HepG2 (cell line): Measurements from ENCODE around the gene ANXA6. TPM values are rescaled to one million over a fixed set of nuclear protein-coding genes. Genes with fewer than 3 reads are reported as not detected.

Experiments
- ATAC-seq: fragments of 200-7000 bp; cut with Tn5 transposase; 3 replicates; pipeline ENCODE4 v1.9.1; 2020; ENCODE audit warnings: mild to moderate bottlenecking, moderate library complexity
- BruUV-seq: library from RNA; stranded (reverse); fragments of 400-500 nt; replicated peaks from 2 replicates; lab custom pipeline; 2021; lab: Mats Ljungman, UMichigan
- CTCF ChIA-PET: fragments of 300-600 bp; formaldehyde crosslinking; extraction: SDS; loops from one replicate; lab custom pipeline; 2021; ENCODE audit warnings: low total read pairs, inconsistent platforms, low intra/inter-chr PET ratio; lab: Yijun Ruan, JAX
- POLR2A ChIA-PET: fragments of 350-600 bp; sonication (Branson Sonifier 250); formaldehyde crosslinking; loops from one replicate; lab custom pipeline; 2020; ENCODE audit warnings: antibody characterized with exemption, inconsistent platforms; lab: Yijun Ruan, JAX
- DNase-seq: peaks from one replicate; pipeline ENCODE4 v3.0.0-alpha.2; 2015; ENCODE audit warnings: low spot score
- FAIRE-seq: peaks from 3 replicates; lab custom pipeline; 2011; peaks lifted over from hg19 to GRCh38; lab: Jason Lieb, UNC
- H2AFZ ChIP-seq: one replicate; pipeline ENCODE4 v1.6.1; 2011; ENCODE audit warnings: low read length, inconsistent platforms
- H3K27ac ChIP-seq: fragments of 300-600 bp; 3 replicates; pipeline ENCODE4 v1.8.0; 2011; ENCODE audit warnings: mixed run types, mild to moderate bottlenecking, mixed read lengths, low read length, inconsistent platforms; ENCODE audit not compliant: insufficient read depth; ENCODE audit errors: extremely low read length
- H3K27me3 ChIP-seq, 2 experiments: fragments of 200-600 bp in 1 of 2; 2 replicates in 1 of 2; 3 replicates in 1 of 2; pipeline versions ENCODE4 v1.6.0 to v1.8.0; 2011; ENCODE audit warnings: low read length in 2 of 2, mild to moderate bottlenecking in 2 of 2, moderate library complexity in 2 of 2, inconsistent platforms in 1 of 2; ENCODE audit not compliant: insufficient read depth in 2 of 2, control insufficient read depth in 1 of 2
- H3K36me3 ChIP-seq, 2 experiments: fragments of 200-600 bp in 1 of 2; replicated peaks in 1 of 2; 2 replicates in 1 of 2; 3 replicates in 1 of 2; pipeline versions ENCODE4 v1.5.1 to v1.8.0; 2011; ENCODE audit warnings: low read length in 2 of 2, inconsistent platforms in 1 of 2; ENCODE audit not compliant: insufficient read depth in 2 of 2, control insufficient read depth in 1 of 2
- H3K4me1 ChIP-seq: 2 replicates; pipeline ENCODE4 v1.5.1; 2012; ENCODE audit warnings: low read length, inconsistent platforms; ENCODE audit not compliant: insufficient read depth
- H3K4me2 ChIP-seq: 2 replicates; pipeline ENCODE4 v1.6.0; 2011; ENCODE audit warnings: low read depth, low read length, inconsistent platforms
- H3K4me3 ChIP-seq, 3 experiments: fragments of 200-600 bp in 1 of 3; sonication (generic), shearing (Covaris generic) in 1 of 3; replicated peaks in 1 of 3; 2 replicates each; pipeline ENCODE4 v1.5.1; 2011 to 2016; ENCODE audit warnings: low read length in 3 of 3, inconsistent platforms in 2 of 3, low read depth in 2 of 3, mild to moderate bottlenecking in 2 of 3, control low read depth in 1 of 3, mixed read lengths in 1 of 3; ENCODE audit not compliant: insufficient read depth in 1 of 3
- H3K79me2 ChIP-seq: one replicate; pipeline ENCODE4 v1.6.1; 2011; ENCODE audit warnings: low read length, inconsistent platforms; ENCODE audit not compliant: insufficient read depth
- H3K9ac ChIP-seq: 2 replicates; pipeline ENCODE4 v1.6.0; 2011; ENCODE audit warnings: mild to moderate bottlenecking, low read depth, low read length, inconsistent platforms; ENCODE audit not compliant: insufficient read depth
- H3K9me3 ChIP-seq: 2 replicates; pipeline ENCODE4 v1.5.1; 2012; ENCODE audit warnings: mild to moderate bottlenecking, low read length
- H4K20me1 ChIP-seq: 2 replicates; pipeline ENCODE4 v1.6.0; 2011; ENCODE audit warnings: inconsistent platforms, mild to moderate bottlenecking, low read length, moderate library complexity; ENCODE audit not compliant: insufficient read depth
- HIVEP1 ChIP-seq: sonication (generic); formaldehyde crosslinking; IDR thresholded peaks from 2 replicates; pipeline ENCODE4 v1.4.0; 2020; ENCODE audit warnings: mild to moderate bottlenecking, missing genetic modification reagents
- NONO ChIP-seq, 2 experiments: fragments of 450-650 bp in 1 of 2; sonication (generic) in 1 of 2; formaldehyde crosslinking in 1 of 2; IDR thresholded peaks in 1 of 2; conservative IDR thresholded peaks in 1 of 2; 2 replicates each; pipeline versions ENCODE4 v1.6.1 to v1.8.0; 2017 to 2022; ENCODE audit warnings: mild to moderate bottlenecking in 1 of 2, missing genetic modification reagents in 1 of 2, moderate library complexity in 1 of 2
- RFX1 ChIP-seq: fragments of 450-650 bp; IDR thresholded peaks from 2 replicates; pipeline ENCODE4 v1.6.1; 2017
- SP140L ChIP-seq: sonication (generic); formaldehyde crosslinking; IDR thresholded peaks from 2 replicates; pipeline ENCODE4 v1.4.0; 2020; ENCODE audit warnings: missing genetic modification reagents, borderline replicate concordance
- TARDBP ChIP-seq: sonication (generic); formaldehyde crosslinking; IDR thresholded peaks from 2 replicates; pipeline ENCODE4 v1.8.0; 2022; ENCODE audit warnings: mild to moderate bottlenecking, missing genetic modification reagents
- ZIK1 ChIP-seq: sonication (generic); formaldehyde crosslinking; IDR thresholded peaks from 2 replicates; pipeline ENCODE4 v1.5.0; 2020; ENCODE audit warnings: mild to moderate bottlenecking, low read depth, missing genetic modification reagents, borderline replicate concordance
- ZNF160 ChIP-seq: sonication (generic); formaldehyde crosslinking; IDR thresholded peaks from 2 replicates; pipeline ENCODE4 v1.8.0; 2022; ENCODE audit warnings: mild to moderate bottlenecking, inconsistent platforms, missing genetic modification reagents
- ZNF83 ChIP-seq: sonication (generic); formaldehyde crosslinking; IDR thresholded peaks from 2 replicates; pipeline ENCODE4 v1.4.0; 2020; ENCODE audit warnings: missing genetic modification reagents, mild to moderate bottlenecking, borderline replicate concordance
- WGBS: methylation state at CpG from one replicate; pipeline ENCODE4 v1.1.6; 2017; ENCODE audit warnings: low lambda C conversion rate; 5-methylcytosine and 5-hydroxymethylcytosine counted together
- in situ Hi-C: cut with HindIII; loops from 2 replicates; pipeline ENCODE4 v1.10.0; 2017; ENCODE audit warnings: low pct_unique_long_range_greater_than_20kb; ENCODE audit not compliant: extremely low pct_ligation_motif_present
- intact Hi-C: fragments of 100-400 bp; cut with micrococcal nuclease; formaldehyde crosslinking; loops from one replicate; pipeline ENCODE4 v1.10.0; 2022; ENCODE audit not compliant: unreplicated experiment
- polyA plus RNA-seq, 8 experiments: library from polyadenylated mRNA; depleted of rRNA in 3 of 8; stranded (reverse) in 7 of 8; unstranded in 1 of 8; fragments of >200 nt; fragmentation: Illumina TruSeq in 4 of 8; extraction: Trizol in 4 of 8; gene quantifications; 2 replicates each; pipeline versions ENCODE4 v1.2.1 to v1.2.3, GENCODE V29; 2011 to 2016; ENCODE audit warnings: low read depth in 4 of 8, missing spikeins in 1 of 8, mixed read lengths in 1 of 8; ENCODE audit not compliant: insufficient read depth in 1 of 8
- total RNA-seq, 5 experiments: library from RNA; depleted of rRNA; stranded (reverse); fragments of >200 nt; fragmentation: Illumina TruSeq; extraction: Trizol; gene quantifications; 2 replicates each; pipeline ENCODE4 v1.2.3, GENCODE V29; 2016; ENCODE audit warnings: low read depth in 1 of 5
- TF ChIP-seq, protein P1 (sequence below): IDR thresholded peaks from 2 replicates; pipeline ENCODE4 v1.6.1; 2016; ENCODE audit warnings: mild to moderate bottlenecking
- TF ChIP-seq, protein P2 (sequence below): sonication (generic); formaldehyde crosslinking; IDR thresholded peaks from 2 replicates; pipeline ENCODE4 v1.5.0; 2020; ENCODE audit warnings: missing genetic modification reagents, mild to moderate bottlenecking, borderline replicate concordance
- TF ChIP-seq, protein P3 (sequence below): sonication (generic); formaldehyde crosslinking; IDR thresholded peaks from 2 replicates; pipeline ENCODE4 v1.8.0; 2022; ENCODE audit warnings: missing genetic modification reagents, mild to moderate bottlenecking, borderline replicate concordance
- TF ChIP-seq, protein P4 (sequence below): IDR thresholded peaks from 2 replicates; pipeline ENCODE4 v1.6.1; 2016
- TF ChIP-seq, protein P5 (sequence below): sonication (generic); formaldehyde crosslinking; IDR thresholded peaks from 2 replicates; pipeline ENCODE4 v1.8.0; 2022; ENCODE audit warnings: low read depth, missing genetic modification reagents
- TF ChIP-seq, protein P6 (sequence below): fragments of 450-650 bp; IDR thresholded peaks from 2 replicates; pipeline ENCODE4 v1.6.1; 2016

The ANXA6 gene
- total and polyA plus RNA-seq, 2 of the 13 experiments (the other 11 are each of a cell fraction or from before 2014, with no cell fraction given), result 103 to 125 TPM

DNA sequence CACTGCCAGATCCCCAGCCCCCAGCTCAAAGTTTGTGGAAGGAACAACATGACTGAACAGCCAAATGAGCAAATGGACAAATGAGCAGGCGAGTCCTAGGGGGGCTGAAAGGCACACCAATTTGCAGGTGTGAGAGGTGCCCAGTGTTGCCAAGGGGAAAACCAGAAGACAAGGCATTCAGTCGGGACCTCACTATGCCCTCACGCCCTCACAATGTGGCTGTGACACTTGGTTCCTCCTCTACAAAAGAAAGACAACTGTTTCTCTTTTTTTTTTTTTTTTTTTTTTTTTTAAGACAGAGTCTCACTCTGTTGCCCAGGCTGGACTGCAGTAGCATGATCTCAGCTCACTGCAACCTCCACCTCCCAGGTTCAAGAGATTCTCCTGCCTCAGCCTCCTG lies 104.7 kb downstream of the ANXA6 start:
- no peak overlapping the region for H3K4me2 ChIP-seq
- H3K27ac ChIP-seq, result no peak overlapping the region
- no peaks in the 10 kb centered on the region for H3K27me3 ChIP-seq
- H3K9me3 ChIP-seq, result no peaks in the 10 kb centered on the region
- in situ Hi-C loops, result loop anchor here (5.0 kb wide), 1 partner anchor 64 kb away; no protein-coding TSS in a partner anchor
- H4K20me1 ChIP-seq, result peaks cover 7% of the 10 kb centered on the region; the same call in 1 of the 2 replicates
- no peak overlapping the region for H3K9ac ChIP-seq
- no peaks in the 10 kb centered on the region for H3K79me2 ChIP-seq
- FAIRE-seq (no peak), ATAC-seq (no peak), DNase-seq (no peak)
- POLR2A ChIA-PET, result no interaction called here
- CTCF ChIA-PET, result interaction anchor here (3.1 kb wide), 1 partner anchor 62 kb away, joined by 62 read pairs; no protein-coding TSS in a partner anchor
- WGBS, result 100% methylated on average over 3 of the region's 3 CpGs
- intact Hi-C loops, result loop anchor here (5.0 kb wide), 1 partner anchor 34 kb away; no protein-coding TSS in a partner anchor
- BruUV-seq, result no TSS peak
- no peak overlapping the region for H2AFZ ChIP-seq
- peaks cover 47 to 73% of the 10 kb centered on the region in 2 experiments for H3K36me3 ChIP-seq
- H3K4me3 ChIP-seq, result no peak overlapping the region
- H3K4me1 ChIP-seq, result no peaks in the 10 kb centered on the region
- TF ChIP-seq HIVEP1 (CRISPR knock-in tag), result no peak
- TF ChIP-seq, protein P1, sequence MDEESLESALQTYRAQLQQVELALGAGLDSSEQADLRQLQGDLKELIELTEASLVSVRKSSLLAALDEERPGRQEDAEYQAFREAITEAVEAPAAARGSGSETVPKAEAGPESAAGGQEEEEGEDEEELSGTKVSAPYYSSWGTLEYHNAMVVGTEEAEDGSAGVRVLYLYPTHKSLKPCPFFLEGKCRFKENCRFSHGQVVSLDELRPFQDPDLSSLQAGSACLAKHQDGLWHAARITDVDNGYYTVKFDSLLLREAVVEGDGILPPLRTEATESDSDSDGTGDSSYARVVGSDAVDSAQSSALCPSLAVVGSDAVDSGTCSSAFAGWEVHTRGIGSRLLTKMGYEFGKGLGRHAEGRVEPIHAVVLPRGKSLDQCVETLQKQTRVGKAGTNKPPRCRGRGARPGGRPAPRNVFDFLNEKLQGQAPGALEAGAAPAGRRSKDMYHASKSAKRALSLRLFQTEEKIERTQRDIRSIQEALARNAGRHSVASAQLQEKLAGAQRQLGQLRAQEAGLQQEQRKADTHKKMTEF (CRISPR knock-in tag), result no peak
- TF ChIP-seq, protein P2, sequence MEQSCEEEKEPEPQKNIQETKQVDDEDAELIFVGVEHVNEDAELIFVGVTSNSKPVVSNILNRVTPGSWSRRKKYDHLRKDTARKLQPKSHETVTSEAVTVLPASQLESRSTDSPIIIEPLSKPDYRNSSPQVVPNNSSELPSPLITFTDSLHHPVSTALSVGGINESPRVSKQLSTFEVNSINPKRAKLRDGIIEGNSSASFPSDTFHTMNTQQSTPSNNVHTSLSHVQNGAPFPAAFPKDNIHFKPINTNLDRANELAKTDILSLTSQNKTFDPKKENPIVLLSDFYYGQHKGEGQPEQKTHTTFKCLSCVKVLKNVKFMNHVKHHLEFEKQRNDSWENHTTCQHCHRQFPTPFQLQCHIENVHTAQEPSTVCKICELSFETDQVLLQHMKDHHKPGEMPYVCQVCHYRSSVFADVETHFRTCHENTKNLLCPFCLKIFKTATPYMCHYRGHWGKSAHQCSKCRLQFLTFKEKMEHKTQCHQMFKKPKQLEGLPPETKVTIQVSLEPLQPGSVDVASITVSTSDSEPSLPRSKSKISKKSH (CRISPR knock-in tag), result no peak
- TF ChIP-seq, protein P3, sequence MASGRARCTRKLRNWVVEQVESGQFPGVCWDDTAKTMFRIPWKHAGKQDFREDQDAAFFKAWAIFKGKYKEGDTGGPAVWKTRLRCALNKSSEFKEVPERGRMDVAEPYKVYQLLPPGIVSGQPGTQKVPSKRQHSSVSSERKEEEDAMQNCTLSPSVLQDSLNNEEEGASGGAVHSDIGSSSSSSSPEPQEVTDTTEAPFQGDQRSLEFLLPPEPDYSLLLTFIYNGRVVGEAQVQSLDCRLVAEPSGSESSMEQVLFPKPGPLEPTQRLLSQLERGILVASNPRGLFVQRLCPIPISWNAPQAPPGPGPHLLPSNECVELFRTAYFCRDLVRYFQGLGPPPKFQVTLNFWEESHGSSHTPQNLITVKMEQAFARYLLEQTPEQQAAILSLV (CRISPR knock-in tag), result no peak
- no peak for TF ChIP-seq ZIK1 (CRISPR knock-in tag)
- no peak for TF ChIP-seq ZNF160
- no peak for TF ChIP-seq ZNF83 (CRISPR knock-in tag)
- TF ChIP-seq SP140L (CRISPR knock-in tag), result no peak
- TF ChIP-seq, protein P4, sequence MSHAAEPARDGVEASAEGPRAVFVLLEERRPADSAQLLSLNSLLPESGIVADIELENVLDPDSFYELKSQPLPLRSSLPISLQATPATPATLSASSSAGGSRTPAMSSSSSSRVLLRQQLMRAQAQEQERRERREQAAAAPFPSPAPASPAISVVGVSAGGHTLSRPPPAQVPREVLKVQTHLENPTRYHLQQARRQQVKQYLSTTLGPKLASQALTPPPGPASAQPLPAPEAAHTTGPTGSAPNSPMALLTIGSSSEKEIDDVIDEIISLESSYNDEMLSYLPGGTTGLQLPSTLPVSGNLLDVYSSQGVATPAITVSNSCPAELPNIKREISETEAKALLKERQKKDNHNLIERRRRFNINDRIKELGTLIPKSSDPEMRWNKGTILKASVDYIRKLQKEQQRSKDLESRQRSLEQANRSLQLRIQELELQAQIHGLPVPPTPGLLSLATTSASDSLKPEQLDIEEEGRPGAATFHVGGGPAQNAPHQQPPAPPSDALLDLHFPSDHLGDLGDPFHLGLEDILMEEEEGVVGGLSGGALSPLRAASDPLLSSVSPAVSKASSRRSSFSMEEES (CRISPR knock-in tag), result no peak
- TF ChIP-seq, protein P5, sequence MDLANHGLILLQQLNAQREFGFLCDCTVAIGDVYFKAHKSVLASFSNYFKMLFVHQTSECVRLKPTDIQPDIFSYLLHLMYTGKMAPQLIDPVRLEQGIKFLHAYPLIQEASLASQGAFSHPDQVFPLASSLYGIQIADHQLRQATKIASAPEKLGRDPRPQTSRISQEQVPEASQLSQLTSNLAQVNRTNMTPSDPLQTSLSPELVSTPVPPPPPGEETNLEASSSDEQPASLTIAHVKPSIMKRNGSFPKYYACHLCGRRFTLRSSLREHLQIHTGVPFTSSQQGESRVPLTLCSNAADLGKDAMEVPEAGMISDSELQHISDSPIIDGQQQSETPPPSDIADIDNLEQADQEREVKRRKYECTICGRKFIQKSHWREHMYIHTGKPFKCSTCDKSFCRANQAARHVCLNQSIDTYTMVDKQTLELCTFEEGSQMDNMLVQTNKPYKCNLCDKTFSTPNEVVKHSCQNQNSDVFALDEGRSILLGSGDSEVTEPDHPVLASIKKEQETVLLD (CRISPR knock-in tag), result no peak
- TF ChIP-seq NONO (IDR thresholded peaks at IDR 0.05), result no peak
- TF ChIP-seq NONO (CRISPR knock-in tag; conservative IDR thresholded peaks at IDR 0.05), result no peak
- TF ChIP-seq RFX1, result no peak
- TF ChIP-seq, protein P6, sequence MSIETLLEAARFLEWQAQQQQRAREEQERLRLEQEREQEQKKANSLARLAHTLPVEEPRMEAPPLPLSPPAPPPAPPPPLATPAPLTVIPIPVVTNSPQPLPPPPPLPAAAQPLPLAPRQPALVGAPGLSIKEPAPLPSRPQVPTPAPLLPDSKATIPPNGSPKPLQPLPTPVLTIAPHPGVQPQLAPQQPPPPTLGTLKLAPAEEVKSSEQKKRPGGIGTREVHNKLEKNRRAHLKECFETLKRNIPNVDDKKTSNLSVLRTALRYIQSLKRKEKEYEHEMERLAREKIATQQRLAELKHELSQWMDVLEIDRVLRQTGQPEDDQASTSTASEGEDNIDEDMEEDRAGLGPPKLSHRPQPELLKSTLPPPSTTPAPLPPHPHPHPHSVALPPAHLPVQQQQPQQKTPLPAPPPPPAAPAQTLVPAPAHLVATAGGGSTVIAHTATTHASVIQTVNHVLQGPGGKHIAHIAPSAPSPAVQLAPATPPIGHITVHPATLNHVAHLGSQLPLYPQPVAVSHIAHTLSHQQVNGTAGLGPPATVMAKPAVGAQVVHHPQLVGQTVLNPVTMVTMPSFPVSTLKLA, result no peak
- TF ChIP-seq TARDBP, result no peak
